ENCODE measurements around the gene PNLIPRP2. TPM values are rescaled to one million over a fixed set of nuclear protein-coding genes. Genes with fewer than 3 reads are reported as not detected.

The PNLIPRP2 gene
- total and polyA plus RNA-seq, 8 donors, result 1.3 to 11.9 (median 4.1) TPM; not detected in 3

DNA sequence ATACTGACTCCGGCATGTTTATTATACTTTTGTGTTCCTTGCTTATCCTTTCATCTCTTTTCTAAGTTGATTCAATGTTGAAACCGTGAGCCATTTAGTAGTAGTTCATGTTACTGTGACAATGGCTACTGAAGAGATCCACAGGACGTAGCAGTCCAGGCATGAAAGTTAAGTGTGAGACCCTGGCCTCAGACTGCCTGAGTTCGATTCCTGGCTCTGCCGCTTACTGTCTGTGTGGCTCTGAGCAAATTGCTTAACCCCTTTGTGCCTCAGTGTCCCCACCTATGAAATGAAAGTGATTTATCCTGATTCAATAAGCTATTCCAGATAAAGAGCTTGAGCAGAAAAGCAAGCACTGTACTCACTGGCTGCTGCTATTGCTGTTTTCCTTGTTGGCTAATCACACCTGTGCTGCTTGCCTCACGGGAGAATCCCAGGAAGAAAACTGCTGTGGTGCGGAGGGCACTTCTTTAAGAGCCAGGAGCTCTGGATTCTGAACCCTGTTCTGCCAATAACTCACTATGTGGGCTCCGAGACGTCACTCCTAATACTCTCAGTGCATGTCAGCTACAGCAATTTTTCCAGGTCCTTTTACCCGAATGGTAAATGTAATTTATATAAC, 38.4 kb downstream of the PNLIPRP2 start:
- Histone ChIP-seq H3K36me3 (no peaks in the 10 kb centered on the region), H3K4me1 (no peaks in the 10 kb centered on the region), H3K27ac (no peak overlapping the region), H3K4me3 (no peak overlapping the region), H3K9me3 (no peaks in the 10 kb centered on the region), H3K27me3 (peaks cover 0 to 9% (median 6%) of the 10 kb centered on the region in 3 donors)
- TF ChIP-seq POLR2A (IDR thresholded peaks at IDR 0.05) (no peak), POLR2AphosphoS5 (IDR thresholded peaks at IDR 0.05) (no peak), EP300 (IDR thresholded peaks at IDR 0.05) (no peak)
- TF ChIP-seq, protein P1, sequence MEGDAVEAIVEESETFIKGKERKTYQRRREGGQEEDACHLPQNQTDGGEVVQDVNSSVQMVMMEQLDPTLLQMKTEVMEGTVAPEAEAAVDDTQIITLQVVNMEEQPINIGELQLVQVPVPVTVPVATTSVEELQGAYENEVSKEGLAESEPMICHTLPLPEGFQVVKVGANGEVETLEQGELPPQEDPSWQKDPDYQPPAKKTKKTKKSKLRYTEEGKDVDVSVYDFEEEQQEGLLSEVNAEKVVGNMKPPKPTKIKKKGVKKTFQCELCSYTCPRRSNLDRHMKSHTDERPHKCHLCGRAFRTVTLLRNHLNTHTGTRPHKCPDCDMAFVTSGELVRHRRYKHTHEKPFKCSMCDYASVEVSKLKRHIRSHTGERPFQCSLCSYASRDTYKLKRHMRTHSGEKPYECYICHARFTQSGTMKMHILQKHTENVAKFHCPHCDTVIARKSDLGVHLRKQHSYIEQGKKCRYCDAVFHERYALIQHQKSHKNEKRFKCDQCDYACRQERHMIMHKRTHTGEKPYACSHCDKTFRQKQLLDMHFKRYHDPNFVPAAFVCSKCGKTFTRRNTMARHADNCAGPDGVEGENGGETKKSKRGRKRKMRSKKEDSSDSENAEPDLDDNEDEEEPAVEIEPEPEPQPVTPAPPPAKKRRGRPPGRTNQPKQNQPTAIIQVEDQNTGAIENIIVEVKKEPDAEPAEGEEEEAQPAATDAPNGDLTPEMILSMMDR (IDR thresholded peaks at IDR 0.05), result no peak
- no peak for DNase-seq
- WGBS, 5 donors, result 68 to 71% (median 71%) methylated on average over 10 of the region's 10 CpGs
- intact Hi-C loops (cut with DNase I; ENCODE audit: low total_unique reads), result no loop called here

DNA sequence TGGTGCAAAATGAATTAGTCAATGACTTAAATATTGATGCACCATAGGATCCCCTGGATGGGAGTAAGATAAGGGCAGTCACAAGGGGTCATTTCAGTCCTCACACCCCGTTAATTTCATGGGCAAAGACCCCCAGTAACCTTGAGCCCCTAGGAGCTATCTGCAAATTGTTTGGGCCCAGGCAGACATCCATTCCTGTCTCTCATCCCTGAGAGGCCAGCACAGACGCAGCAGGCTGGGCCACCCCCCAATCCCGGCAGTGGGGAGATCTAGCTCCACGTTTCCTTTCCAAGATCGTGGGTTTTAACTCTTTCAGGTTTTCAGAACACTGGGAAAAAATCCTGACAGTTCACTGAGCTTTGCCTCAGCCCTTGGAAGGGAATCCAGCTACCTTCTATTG, 40.1 kb downstream of the PNLIPRP2 start:
- intact Hi-C loops (cut with DNase I; ENCODE audit: low total_unique reads), result no loop called here

DNA sequence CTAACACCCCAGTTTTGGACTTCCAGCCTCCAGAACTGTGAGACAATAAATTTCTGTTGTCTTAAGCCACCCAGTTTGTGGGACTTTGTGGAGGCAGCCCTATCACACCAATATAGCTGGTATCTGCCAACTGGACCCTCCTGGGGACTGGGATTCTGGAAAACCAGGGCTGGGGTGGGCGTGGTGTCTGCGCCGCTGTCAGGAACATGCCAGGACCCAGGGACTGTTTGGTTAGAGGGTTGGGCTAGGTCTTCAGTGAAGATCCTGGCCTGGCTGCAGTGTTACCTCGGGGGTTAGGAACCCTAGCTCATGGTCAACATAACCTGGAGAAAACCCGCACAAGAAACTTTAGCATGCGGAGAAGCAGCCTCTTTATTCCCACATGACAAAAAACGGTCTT, 42.6 kb downstream of the PNLIPRP2 start:
- Histone ChIP-seq H3K27me3 (no peaks in the 10 kb centered on the region), H3K9me3 (no peaks in the 10 kb centered on the region), H3K27ac (no peak overlapping the region), H3K36me3 (no peaks in the 10 kb centered on the region), H3K4me1 (peaks cover 0 to 3% (median 0%) of the 10 kb centered on the region in 4 donors), H3K4me3 (no peak overlapping the region)
- 81 to 93% (median 87%) methylated on average over 3 to 7 of the region's 7 CpGs for WGBS, 5 donors
- intact Hi-C loops (cut with DNase I; ENCODE audit: low total_unique reads), result no loop called here
- DNase-seq, result no peak
- TF ChIP-seq, protein P1 (IDR thresholded peaks at IDR 0.05), result no peak
- TF ChIP-seq POLR2A (IDR thresholded peaks at IDR 0.05) (no peak), EP300 (IDR thresholded peaks at IDR 0.05) (no peak), POLR2AphosphoS5 (IDR thresholded peaks at IDR 0.05) (no peak)

More for the DNA sequence above, 40.1 kb downstream of the PNLIPRP2 start:
- H3K27ac ChIP-seq, result no peak overlapping the region
- no peak for DNase-seq
- no peak overlapping the region for H3K4me3 ChIP-seq
- H3K4me1 ChIP-seq, result peaks cover 0 to 3% (median 0%) of the 10 kb centered on the region in 4 donors
- no peaks in the 10 kb centered on the region for H3K27me3 ChIP-seq
- 24 to 38% (median 35%) methylated on average over 5 of the region's 5 CpGs for WGBS, 5 donors
- no peaks in the 10 kb centered on the region for H3K36me3 ChIP-seq
- no peaks in the 10 kb centered on the region for H3K9me3 ChIP-seq
- TF ChIP-seq, protein P1 (IDR thresholded peaks at IDR 0.05), result no peak
- no peak for TF ChIP-seq POLR2AphosphoS5 (IDR thresholded peaks at IDR 0.05)
- TF ChIP-seq EP300 (IDR thresholded peaks at IDR 0.05), result no peak
- no peak for TF ChIP-seq POLR2A (IDR thresholded peaks at IDR 0.05)

DNA sequence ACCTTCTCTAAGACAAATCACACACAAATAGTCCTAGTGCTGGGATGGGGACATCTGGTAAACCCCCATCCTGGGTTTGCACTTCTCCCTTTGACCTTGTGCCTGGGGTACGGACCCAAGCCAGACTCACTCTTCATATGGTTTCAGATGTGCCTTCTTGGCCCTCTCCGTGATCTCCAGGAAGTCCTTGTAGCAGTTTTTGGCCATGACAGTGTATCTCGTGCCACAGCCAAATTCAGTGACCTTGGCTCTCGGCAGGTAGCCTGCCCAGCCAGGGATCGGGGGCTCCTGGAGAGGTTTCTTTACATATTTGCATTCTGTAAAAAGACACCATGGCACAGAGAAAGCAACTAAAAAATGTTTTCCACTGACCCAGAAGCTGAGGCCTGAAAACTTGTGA, 43.9 kb downstream of the PNLIPRP2 start:
- 83 to 91% (median 86%) methylated on average over 5 of the region's 5 CpGs for WGBS, 5 donors
- peaks cover 0 to 9% (median under 1%) of the 10 kb centered on the region in 3 donors for H3K27me3 ChIP-seq

More for the DNA sequence above, 43.9 kb downstream of the PNLIPRP2 start:
- DNase-seq, result no peak
- intact Hi-C loops (cut with DNase I; ENCODE audit: low total_unique reads), result no loop called here
- no peaks in the 10 kb centered on the region for H3K9me3 ChIP-seq
- no peak for TF ChIP-seq POLR2A (IDR thresholded peaks at IDR 0.05)
- TF ChIP-seq EP300 (IDR thresholded peaks at IDR 0.05), result no peak
- TF ChIP-seq, protein P1 (IDR thresholded peaks at IDR 0.05), result no peak
- TF ChIP-seq POLR2AphosphoS5 (IDR thresholded peaks at IDR 0.05), result no peak
- peaks cover 0 to 4% (median under 1%) of the 10 kb centered on the region in 4 donors for H3K4me1 ChIP-seq
- H3K4me3 ChIP-seq, result no peak overlapping the region
- H3K36me3 ChIP-seq, result no peaks in the 10 kb centered on the region
- H3K27ac ChIP-seq, result no peak overlapping the region
